ENCODE measurements around the gene ROS1. TPM values are rescaled to one million over a fixed set of nuclear protein-coding genes. Genes with fewer than 3 reads are reported as not detected.
"Not testable (repeated sequence)": the region's sequence is repeated elsewhere in the genome, so short reads cannot be mapped to it uniquely, and the experiment has no call there.

The ROS1 gene
- total RNA-seq = 5.3 and 5.5 TPM in 2 replicates
- polyA plus RNA-seq (2012) = 35.3 TPM

GRCh38 chr6:117425431-117426153 is at the start of gene ROS1:
TSS of gene ROS1 (minus strand) at chr6:117425942. CDS start at chr6:117425656, 286 bp downstream.
- peak; percentile 44 for DNase-seq (ENCODE audit: low read depth)

GRCh38 chr6:117473401-117473800 is 47.7 kb upstream of the ROS1 start:
- DNase-seq (ENCODE audit: low read depth) = no peak

- no peak for DNase-seq (ENCODE audit: low read depth)
Observed at GRCh38 chr6:117472667-117473066, 46.9 kb upstream of the ROS1 start.

- no peak for DNase-seq (ENCODE audit: low read depth)
Observed at GRCh38 chr6:117469791-117470190, 44.0 kb upstream of the ROS1 start.

- no peak for DNase-seq (ENCODE audit: low read depth)
Observed at GRCh38 chr6:117469356-117469755, 43.6 kb upstream of the ROS1 start.

GRCh38 chr6:117468527-117468926 is 42.8 kb upstream of the ROS1 start:
- not testable (repeated sequence) for DNase-seq (ENCODE audit: low read depth)

- no peak for DNase-seq (ENCODE audit: low read depth)
Observed at GRCh38 chr6:117467876-117468275, 42.1 kb upstream of the ROS1 start.

- no peak for DNase-seq (ENCODE audit: low read depth)
Observed at GRCh38 chr6:117465691-117466090, 39.9 kb upstream of the ROS1 start.

- no peak for DNase-seq (ENCODE audit: low read depth)
Observed at GRCh38 chr6:117464700-117465099, 39.0 kb upstream of the ROS1 start.

GRCh38 chr6:117463762-117464665 is 38.3 kb upstream of the ROS1 start:
- DNase-seq (ENCODE audit: low read depth) = peak; percentile 39

GRCh38 chr6:117459204-117459944 is 33.6 kb upstream of the ROS1 start:
- DNase-seq (ENCODE audit: low read depth) = no peak

GRCh38 chr6:117456998-117457397 is 31.3 kb upstream of the ROS1 start:
- no peak for DNase-seq (ENCODE audit: low read depth)

GRCh38 chr6:117456250-117456649 is 30.5 kb upstream of the ROS1 start:
- no peak for DNase-seq (ENCODE audit: low read depth)

GRCh38 chr6:117451671-117452070 is 25.9 kb upstream of the ROS1 start:
- no peak for DNase-seq (ENCODE audit: low read depth)

GRCh38 chr6:117449549-117450439 is 24.1 kb upstream of the ROS1 start:
- peak; percentile 81 for DNase-seq (ENCODE audit: low read depth)

GRCh38 chr6:117448732-117449485 is 23.2 kb upstream of the ROS1 start:
- DNase-seq (ENCODE audit: low read depth) = peak; percentile 93

- DNase-seq (ENCODE audit: low read depth) = peak; percentile 28
Observed at GRCh38 chr6:117448011-117448410, 22.3 kb upstream of the ROS1 start.

- DNase-seq (ENCODE audit: low read depth) = no peak
Observed at GRCh38 chr6:117446861-117447260, 21.1 kb upstream of the ROS1 start.

GRCh38 chr6:117444600-117444999 is 18.9 kb upstream of the ROS1 start:
- DNase-seq (ENCODE audit: low read depth) = no peak

- not testable (repeated sequence) for DNase-seq (ENCODE audit: low read depth)
Observed at GRCh38 chr6:117442313-117442712, 16.6 kb upstream of the ROS1 start.
